Panc1 (cell line): ENCODE measurements around the gene DIAPH2. TPM values are rescaled to one million over a fixed set of nuclear protein-coding genes. Genes with fewer than 3 reads are reported as not detected.

Experiments used
- ATAC-seq: fragments of 200-7000 bp; cut with Tn5 transposase; 2 replicates; pipeline ENCODE4 v1.9.1; 2020; ENCODE audit warnings: mild to moderate bottlenecking, moderate library complexity
- BruUV-seq: library from RNA; stranded (reverse); fragments of 400-500 nt; replicated peaks from 2 replicates; lab custom pipeline; 2021; lab: Mats Ljungman, UMichigan
- CTCF ChIA-PET: fragments of 300-600 bp; sonication (Branson Sonifier 250); formaldehyde crosslinking; loops from one replicate; lab custom pipeline; 2022; ENCODE audit warnings: antibody characterized with exemption; lab: Charles Lee
- POLR2A ChIA-PET: fragments of 300-600 bp; sonication (Branson Sonifier 250); formaldehyde crosslinking; loops from one replicate; lab custom pipeline; 2022; ENCODE audit warnings: antibody characterized with exemption; lab: Charles Lee
- DNase-seq: peaks from one replicate; pipeline ENCODE4 v3.0.0-alpha.2; 2010; ENCODE audit warnings: low read depth, low spot score
- H3K27ac ChIP-seq: 2 replicates; pipeline ENCODE4 v1.5.1; 2011; ENCODE audit warnings: mild to moderate bottlenecking, low read length, inconsistent platforms
- H3K27me3 ChIP-seq: fragments of 200-500 bp; sonication (Bioruptor generic); 2 replicates; pipeline ENCODE4 v1.6.0; 2014; ENCODE audit warnings: low read length, inconsistent platforms; ENCODE audit not compliant: control insufficient read depth, insufficient read depth
- H3K36me3 ChIP-seq: fragments of 200-500 bp; sonication (Bioruptor generic); 2 replicates; pipeline ENCODE4 v1.5.1; 2014; ENCODE audit warnings: inconsistent platforms, mild to moderate bottlenecking, low read length, moderate library complexity; ENCODE audit not compliant: control insufficient read depth, insufficient read depth
- H3K4me1 ChIP-seq: 2 replicates; pipeline ENCODE4 v1.5.1; 2011; ENCODE audit warnings: inconsistent platforms, mild to moderate bottlenecking, low read length, moderate library complexity; ENCODE audit not compliant: control insufficient read depth, insufficient read depth
- H3K4me3 ChIP-seq, 2 experiments: 2 replicates each; pipeline ENCODE4 v1.5.1; 2011 to 2012; ENCODE audit warnings: low read depth in 2 of 2, low read length in 2 of 2, mild to moderate bottlenecking in 2 of 2, inconsistent platforms in 1 of 2, moderate library complexity in 1 of 2
- H3K9me3 ChIP-seq: fragments of 200-500 bp; sonication (Bioruptor generic); 2 replicates; pipeline ENCODE4 v1.5.1; 2014; ENCODE audit warnings: low read depth, mild to moderate bottlenecking, inconsistent platforms, low read length, moderate library complexity; ENCODE audit not compliant: control insufficient read depth, insufficient read depth
- POLR2AphosphoS5 ChIP-seq: IDR thresholded peaks from 2 replicates; pipeline ENCODE4 v1.6.1; 2012; ENCODE audit warnings: mild to moderate bottlenecking, low read depth, low read length, moderate library complexity
- SIN3A ChIP-seq: IDR thresholded peaks from 2 replicates; pipeline ENCODE4 v1.6.1; 2012; ENCODE audit warnings: low read depth, mild to moderate bottlenecking, low read length, moderate library complexity, borderline replicate concordance; ENCODE audit not compliant: insufficient read depth
- TCF7L2 ChIP-seq: IDR thresholded peaks from 2 replicates; pipeline ENCODE4 v1.6.1; 2011; ENCODE audit warnings: mild to moderate bottlenecking, low read depth, low read length, inconsistent platforms
- in situ Hi-C: cut with HindIII; loops from 2 replicates; pipeline ENCODE4 v1.10.0; 2016; ENCODE audit warnings: low sequenced_read_pairs, low pct_unique_long_range_greater_than_20kb
- intact Hi-C: fragments of 100-400 bp; cut with micrococcal nuclease; formaldehyde crosslinking; loops from one replicate; pipeline ENCODE4 v1.10.0; 2022; ENCODE audit not compliant: unreplicated experiment
- total RNA-seq: library from RNA; stranded (reverse); gene quantifications from one replicate; pipeline ENCODE4 v1.2.1, GENCODE V29; 2021; ENCODE audit not compliant: unreplicated experiment
- TF ChIP-seq, protein P1 (sequence below): fragments of 450-650 bp; IDR thresholded peaks from 2 replicates; pipeline ENCODE4 v1.5.1; 2017; ENCODE audit warnings: mild to moderate bottlenecking
- TF ChIP-seq, protein P2 (sequence below), 2 experiments: IDR thresholded peaks; 2 replicates each; pipeline ENCODE4 v1.6.1; 2011 to 2012; ENCODE audit warnings: low read depth in 2 of 2, control low read depth in 1 of 2, low read length in 1 of 2, mild to moderate bottlenecking in 1 of 2, moderate library complexity in 1 of 2; ENCODE audit not compliant: insufficient read depth in 1 of 2

The DIAPH2 gene
- total RNA-seq, 1 experiment from 2014 or later = 17.0 TPM

DNA sequence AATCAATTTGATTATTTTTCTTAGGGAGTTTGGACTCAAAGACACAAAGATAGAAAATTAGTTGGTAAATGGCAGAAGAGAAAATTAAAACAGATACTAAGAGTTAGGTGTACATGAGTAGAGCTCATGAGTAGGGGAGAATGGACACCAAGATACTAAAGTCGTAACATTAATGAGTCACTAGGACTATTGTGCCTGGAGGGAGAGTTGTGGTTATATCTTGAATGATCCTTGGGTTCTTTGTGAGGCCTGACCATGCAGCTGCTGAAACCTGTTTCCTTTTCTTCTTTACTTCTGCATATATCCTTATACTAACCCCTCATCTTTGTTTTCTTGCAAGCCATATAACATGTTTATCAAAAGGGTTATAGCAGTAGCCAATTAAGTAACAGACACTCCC is 731.8 kb downstream of the DIAPH2 start:
- no peak for DNase-seq
- ChIA-PET POLR2A (no interaction called here), CTCF (no interaction called here)
- intact Hi-C loops = no loop called here
- Histone ChIP-seq H3K36me3 (no peaks in the 10 kb centered on the region), H3K9me3 (no peaks in the 10 kb centered on the region), H3K4me3 (no peak overlapping the region), H3K4me1 (no peaks in the 10 kb centered on the region), H3K27ac (no peak overlapping the region), H3K27me3 (no peaks in the 10 kb centered on the region)
- no TSS peak for BruUV-seq
- TF ChIP-seq, protein P1, sequence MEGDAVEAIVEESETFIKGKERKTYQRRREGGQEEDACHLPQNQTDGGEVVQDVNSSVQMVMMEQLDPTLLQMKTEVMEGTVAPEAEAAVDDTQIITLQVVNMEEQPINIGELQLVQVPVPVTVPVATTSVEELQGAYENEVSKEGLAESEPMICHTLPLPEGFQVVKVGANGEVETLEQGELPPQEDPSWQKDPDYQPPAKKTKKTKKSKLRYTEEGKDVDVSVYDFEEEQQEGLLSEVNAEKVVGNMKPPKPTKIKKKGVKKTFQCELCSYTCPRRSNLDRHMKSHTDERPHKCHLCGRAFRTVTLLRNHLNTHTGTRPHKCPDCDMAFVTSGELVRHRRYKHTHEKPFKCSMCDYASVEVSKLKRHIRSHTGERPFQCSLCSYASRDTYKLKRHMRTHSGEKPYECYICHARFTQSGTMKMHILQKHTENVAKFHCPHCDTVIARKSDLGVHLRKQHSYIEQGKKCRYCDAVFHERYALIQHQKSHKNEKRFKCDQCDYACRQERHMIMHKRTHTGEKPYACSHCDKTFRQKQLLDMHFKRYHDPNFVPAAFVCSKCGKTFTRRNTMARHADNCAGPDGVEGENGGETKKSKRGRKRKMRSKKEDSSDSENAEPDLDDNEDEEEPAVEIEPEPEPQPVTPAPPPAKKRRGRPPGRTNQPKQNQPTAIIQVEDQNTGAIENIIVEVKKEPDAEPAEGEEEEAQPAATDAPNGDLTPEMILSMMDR = no peak
- TF ChIP-seq TCF7L2 (no peak), SIN3A (no peak), POLR2AphosphoS5 (no peak)
- TF ChIP-seq, protein P2, sequence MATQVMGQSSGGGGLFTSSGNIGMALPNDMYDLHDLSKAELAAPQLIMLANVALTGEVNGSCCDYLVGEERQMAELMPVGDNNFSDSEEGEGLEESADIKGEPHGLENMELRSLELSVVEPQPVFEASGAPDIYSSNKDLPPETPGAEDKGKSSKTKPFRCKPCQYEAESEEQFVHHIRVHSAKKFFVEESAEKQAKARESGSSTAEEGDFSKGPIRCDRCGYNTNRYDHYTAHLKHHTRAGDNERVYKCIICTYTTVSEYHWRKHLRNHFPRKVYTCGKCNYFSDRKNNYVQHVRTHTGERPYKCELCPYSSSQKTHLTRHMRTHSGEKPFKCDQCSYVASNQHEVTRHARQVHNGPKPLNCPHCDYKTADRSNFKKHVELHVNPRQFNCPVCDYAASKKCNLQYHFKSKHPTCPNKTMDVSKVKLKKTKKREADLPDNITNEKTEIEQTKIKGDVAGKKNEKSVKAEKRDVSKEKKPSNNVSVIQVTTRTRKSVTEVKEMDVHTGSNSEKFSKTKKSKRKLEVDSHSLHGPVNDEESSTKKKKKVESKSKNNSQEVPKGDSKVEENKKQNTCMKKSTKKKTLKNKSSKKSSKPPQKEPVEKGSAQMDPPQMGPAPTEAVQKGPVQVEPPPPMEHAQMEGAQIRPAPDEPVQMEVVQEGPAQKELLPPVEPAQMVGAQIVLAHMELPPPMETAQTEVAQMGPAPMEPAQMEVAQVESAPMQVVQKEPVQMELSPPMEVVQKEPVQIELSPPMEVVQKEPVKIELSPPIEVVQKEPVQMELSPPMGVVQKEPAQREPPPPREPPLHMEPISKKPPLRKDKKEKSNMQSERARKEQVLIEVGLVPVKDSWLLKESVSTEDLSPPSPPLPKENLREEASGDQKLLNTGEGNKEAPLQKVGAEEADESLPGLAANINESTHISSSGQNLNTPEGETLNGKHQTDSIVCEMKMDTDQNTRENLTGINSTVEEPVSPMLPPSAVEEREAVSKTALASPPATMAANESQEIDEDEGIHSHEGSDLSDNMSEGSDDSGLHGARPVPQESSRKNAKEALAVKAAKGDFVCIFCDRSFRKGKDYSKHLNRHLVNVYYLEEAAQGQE (IDR thresholded peaks at IDR 0.05; ENCODE audit: insufficient read depth in 1 of 2, low read depth in 2 of 2, low read length in 1 of 2) = no peak
- in situ Hi-C loops = no loop called here
- ATAC-seq = no peak

DNA sequence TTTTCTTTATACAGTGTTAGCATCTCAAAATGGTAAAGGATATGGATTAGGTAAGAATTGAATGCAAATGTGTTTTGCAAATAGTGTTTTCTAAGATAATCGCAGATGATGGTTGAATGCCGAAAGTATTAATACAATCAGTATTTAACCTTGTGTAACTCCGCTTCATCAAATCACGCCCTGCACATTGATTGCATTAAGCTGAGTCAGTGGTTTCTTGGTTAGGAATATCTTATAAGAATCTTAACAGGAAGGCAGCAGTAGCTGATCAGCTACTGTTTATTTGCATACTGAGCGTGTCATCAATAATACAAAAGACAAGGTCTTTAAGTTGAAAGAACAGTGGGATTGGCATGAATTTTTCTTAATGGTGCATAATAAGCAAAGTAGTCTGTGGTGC is 744.5 kb downstream of the DIAPH2 start:
- intact Hi-C loops (no loop called here), in situ Hi-C loops (no loop called here)
- H3K27ac ChIP-seq = no peak overlapping the region
- H3K27me3 ChIP-seq = no peaks in the 10 kb centered on the region
- H3K4me1 ChIP-seq = no peaks in the 10 kb centered on the region
- no TSS peak for BruUV-seq
- no peaks in the 10 kb centered on the region for H3K9me3 ChIP-seq
- TF ChIP-seq, protein P1 = no peak
- no peak for TF ChIP-seq POLR2AphosphoS5
- TF ChIP-seq SIN3A = no peak
- TF ChIP-seq TCF7L2 = no peak
- TF ChIP-seq, protein P2 (IDR thresholded peaks at IDR 0.05; ENCODE audit: insufficient read depth in 1 of 2, low read depth in 2 of 2, low read length in 1 of 2) = no peak
- CTCF ChIA-PET = no interaction called here
- no peak overlapping the region for H3K4me3 ChIP-seq
- no peak for ATAC-seq
- no peaks in the 10 kb centered on the region for H3K36me3 ChIP-seq
- POLR2A ChIA-PET = no interaction called here
- no peak for DNase-seq
